HepG2 (cell line): ENCODE measurements around the gene SESN3. TPM values are rescaled to one million over a fixed set of nuclear protein-coding genes. Genes with fewer than 3 reads are reported as not detected.

ENCODE experiments used
- ATAC-seq: fragments of 200-7000 bp; cut with Tn5 transposase; 3 replicates; pipeline ENCODE4 v1.9.1; 2020; ENCODE audit warnings: mild to moderate bottlenecking, moderate library complexity
- BruUV-seq: library from RNA; stranded (reverse); fragments of 400-500 nt; replicated peaks from 2 replicates; lab custom pipeline; 2021; lab: Mats Ljungman, UMichigan
- CTCF ChIA-PET: fragments of 300-600 bp; formaldehyde crosslinking; extraction: SDS; loops from one replicate; lab custom pipeline; 2021; ENCODE audit warnings: low total read pairs, inconsistent platforms, low intra/inter-chr PET ratio; lab: Yijun Ruan, JAX
- POLR2A ChIA-PET: fragments of 350-600 bp; sonication (Branson Sonifier 250); formaldehyde crosslinking; loops from one replicate; lab custom pipeline; 2020; ENCODE audit warnings: antibody characterized with exemption, inconsistent platforms; lab: Yijun Ruan, JAX
- DNase-seq: peaks from one replicate; pipeline ENCODE4 v3.0.0-alpha.2; 2015; ENCODE audit warnings: low spot score
- FAIRE-seq: peaks from 3 replicates; lab custom pipeline; 2011; peaks lifted over from hg19 to GRCh38; lab: Jason Lieb, UNC
- H2AFZ ChIP-seq: one replicate; pipeline ENCODE4 v1.6.1; 2011; ENCODE audit warnings: low read length, inconsistent platforms
- H3K27ac ChIP-seq: fragments of 300-600 bp; 3 replicates; pipeline ENCODE4 v1.8.0; 2011; ENCODE audit warnings: mixed run types, mild to moderate bottlenecking, mixed read lengths, low read length, inconsistent platforms; ENCODE audit not compliant: insufficient read depth; ENCODE audit errors: extremely low read length
- H3K27me3 ChIP-seq, 2 experiments: fragments of 200-600 bp in 1 of 2; 2 replicates in 1 of 2; 3 replicates in 1 of 2; pipeline versions ENCODE4 v1.6.0 to v1.8.0; 2011; ENCODE audit warnings: low read length in 2 of 2, mild to moderate bottlenecking in 2 of 2, moderate library complexity in 2 of 2, inconsistent platforms in 1 of 2; ENCODE audit not compliant: insufficient read depth in 2 of 2, control insufficient read depth in 1 of 2
- H3K36me3 ChIP-seq, 2 experiments: fragments of 200-600 bp in 1 of 2; replicated peaks in 1 of 2; 2 replicates in 1 of 2; 3 replicates in 1 of 2; pipeline versions ENCODE4 v1.5.1 to v1.8.0; 2011; ENCODE audit warnings: low read length in 2 of 2, inconsistent platforms in 1 of 2; ENCODE audit not compliant: insufficient read depth in 2 of 2, control insufficient read depth in 1 of 2
- H3K4me1 ChIP-seq: 2 replicates; pipeline ENCODE4 v1.5.1; 2012; ENCODE audit warnings: low read length, inconsistent platforms; ENCODE audit not compliant: insufficient read depth
- H3K4me2 ChIP-seq: 2 replicates; pipeline ENCODE4 v1.6.0; 2011; ENCODE audit warnings: low read depth, low read length, inconsistent platforms
- H3K4me3 ChIP-seq, 3 experiments: fragments of 200-600 bp in 1 of 3; sonication (generic), shearing (Covaris generic) in 1 of 3; replicated peaks in 1 of 3; 2 replicates each; pipeline ENCODE4 v1.5.1; 2011 to 2016; ENCODE audit warnings: low read length in 3 of 3, inconsistent platforms in 2 of 3, low read depth in 2 of 3, mild to moderate bottlenecking in 2 of 3, control low read depth in 1 of 3, mixed read lengths in 1 of 3; ENCODE audit not compliant: insufficient read depth in 1 of 3
- H3K79me2 ChIP-seq: one replicate; pipeline ENCODE4 v1.6.1; 2011; ENCODE audit warnings: low read length, inconsistent platforms; ENCODE audit not compliant: insufficient read depth
- H3K9ac ChIP-seq: 2 replicates; pipeline ENCODE4 v1.6.0; 2011; ENCODE audit warnings: mild to moderate bottlenecking, low read depth, low read length, inconsistent platforms; ENCODE audit not compliant: insufficient read depth
- H3K9me3 ChIP-seq: 2 replicates; pipeline ENCODE4 v1.5.1; 2012; ENCODE audit warnings: mild to moderate bottlenecking, low read length
- H4K20me1 ChIP-seq: 2 replicates; pipeline ENCODE4 v1.6.0; 2011; ENCODE audit warnings: inconsistent platforms, mild to moderate bottlenecking, low read length, moderate library complexity; ENCODE audit not compliant: insufficient read depth
- ETV5 ChIP-seq: IDR thresholded peaks from 2 replicates; pipeline ENCODE4 v1.6.1; 2018; ENCODE audit warnings: missing biosample characterization, missing genetic modification reagents, inconsistent platforms, borderline replicate concordance
- FOXK2 ChIP-seq: fragments of 450-650 bp; IDR thresholded peaks from 2 replicates; pipeline ENCODE4 v1.6.1; 2016
- HOXA3 ChIP-seq: sonication (generic); formaldehyde crosslinking; IDR thresholded peaks from 2 replicates; pipeline ENCODE4 v1.5.0; 2020; ENCODE audit warnings: missing genetic modification reagents
- MAFF ChIP-seq: IDR thresholded peaks from 2 replicates; pipeline ENCODE4 v1.6.1; 2011; ENCODE audit warnings: low read depth, low read length, improper control_type of control experiment
- RBM22 ChIP-seq: fragments of 200-400 bp; formaldehyde crosslinking; optimal IDR thresholded peaks from 2 replicates; pipeline ENCODE3; 2017; ENCODE audit warnings: mild to moderate bottlenecking, low read length, moderate library complexity
- ZNF337 ChIP-seq: sonication (generic); formaldehyde crosslinking; IDR thresholded peaks from 2 replicates; pipeline ENCODE4 v1.5.1; 2020; ENCODE audit warnings: missing genetic modification reagents, low read depth, mild to moderate bottlenecking, borderline replicate concordance
- ZNF33B ChIP-seq: sonication (generic); formaldehyde crosslinking; IDR thresholded peaks from 2 replicates; pipeline ENCODE4 v1.5.1; 2020; ENCODE audit warnings: mild to moderate bottlenecking, missing genetic modification reagents
- ZNF660 ChIP-seq: sonication (generic); formaldehyde crosslinking; IDR thresholded peaks from 2 replicates; pipeline ENCODE4 v1.5.1; 2020; ENCODE audit warnings: mild to moderate bottlenecking, low read depth, missing genetic modification reagents, borderline replicate concordance
- WGBS: methylation state at CpG from one replicate; pipeline ENCODE4 v1.1.6; 2017; ENCODE audit warnings: low lambda C conversion rate; 5-methylcytosine and 5-hydroxymethylcytosine counted together
- in situ Hi-C: cut with HindIII; loops from 2 replicates; pipeline ENCODE4 v1.10.0; 2017; ENCODE audit warnings: low pct_unique_long_range_greater_than_20kb; ENCODE audit not compliant: extremely low pct_ligation_motif_present
- intact Hi-C: fragments of 100-400 bp; cut with micrococcal nuclease; formaldehyde crosslinking; loops from one replicate; pipeline ENCODE4 v1.10.0; 2022; ENCODE audit not compliant: unreplicated experiment
- polyA plus RNA-seq, 8 experiments: library from polyadenylated mRNA; depleted of rRNA in 3 of 8; stranded (reverse) in 7 of 8; unstranded in 1 of 8; fragments of >200 nt; fragmentation: Illumina TruSeq in 4 of 8; extraction: Trizol in 4 of 8; gene quantifications; 2 replicates each; pipeline versions ENCODE4 v1.2.1 to v1.2.3, GENCODE V29; 2011 to 2016; ENCODE audit warnings: low read depth in 4 of 8, missing spikeins in 1 of 8, mixed read lengths in 1 of 8; ENCODE audit not compliant: insufficient read depth in 1 of 8
- total RNA-seq, 5 experiments: library from RNA; depleted of rRNA; stranded (reverse); fragments of >200 nt; fragmentation: Illumina TruSeq; extraction: Trizol; gene quantifications; 2 replicates each; pipeline ENCODE4 v1.2.3, GENCODE V29; 2016; ENCODE audit warnings: low read depth in 1 of 5

SESN3 gene
- total and polyA plus RNA-seq, 2 of the 13 experiments (the other 11 are each of a cell fraction or from before 2014, with no cell fraction given) = 0.53 to 0.86 TPM

GRCh38 chr11:95245038-95245437 is 14.0 kb upstream of the SESN3 start (continued):
- TF ChIP-seq ZNF660 (CRISPR knock-in tag) = no peak
- no peak for TF ChIP-seq ZNF337
- no peak for TF ChIP-seq ETV5
- no peak for TF ChIP-seq FOXK2

GRCh38 chr11:95243673-95244072 is 12.7 kb upstream of the SESN3 start:
- intact Hi-C loops (no loop called here), in situ Hi-C loops (loop anchor here (25.0 kb wide), 1 partner anchor 156 kb away; the partner anchor contains the start of gene ENDOD1)
- no peaks in the 10 kb centered on the region for H4K20me1 ChIP-seq
- ChIA-PET POLR2A (no interaction called here), CTCF (no interaction called here)
- ATAC-seq (no peak), DNase-seq (no peak), FAIRE-seq (no peak)
- BruUV-seq = no TSS peak
- H3K27me3 ChIP-seq = no peaks in the 10 kb centered on the region
- WGBS = 0% methylated on average over 2 of the region's 2 CpGs
- H3K9ac ChIP-seq = no peak overlapping the region
- H3K79me2 ChIP-seq = no peaks in the 10 kb centered on the region
- no peak overlapping the region for H2AFZ ChIP-seq
- no peak overlapping the region for H3K27ac ChIP-seq
- no peaks in the 10 kb centered on the region for H3K9me3 ChIP-seq
- H3K4me1 ChIP-seq = no peaks in the 10 kb centered on the region
- no peaks in the 10 kb centered on the region for H3K36me3 ChIP-seq
- TF ChIP-seq RBM22 = no peak
- no peak for TF ChIP-seq MAFF
- H3K4me3 ChIP-seq = no peak overlapping the region
- H3K4me2 ChIP-seq = no peak overlapping the region

- H3K27me3 ChIP-seq = no peaks in the 10 kb centered on the region
- no peaks in the 10 kb centered on the region for H3K9me3 ChIP-seq
- H3K4me2 ChIP-seq = no peak overlapping the region
- ChIA-PET CTCF (no interaction called here), POLR2A (no interaction called here)
- H3K36me3 ChIP-seq = no peaks in the 10 kb centered on the region
- no peaks in the 10 kb centered on the region for H4K20me1 ChIP-seq
- no peak overlapping the region for H2AFZ ChIP-seq
- intact Hi-C loops (no loop called here), in situ Hi-C loops (loop anchor here (25.0 kb wide), 1 partner anchor 156 kb away; the partner anchor contains the start of gene ENDOD1)
- H3K79me2 ChIP-seq = no peaks in the 10 kb centered on the region
- FAIRE-seq (no peak), ATAC-seq (no peak), DNase-seq (no peak)
- BruUV-seq = no TSS peak
- no peaks in the 10 kb centered on the region for H3K4me1 ChIP-seq
- no peak overlapping the region for H3K27ac ChIP-seq
- TF ChIP-seq HOXA3 (CRISPR knock-in tag) (no peak), ZNF33B (no peak)
- H3K9ac ChIP-seq = no peak overlapping the region
- 18% methylated on average over 6 of the region's 6 CpGs for WGBS
- no peak overlapping the region for H3K4me3 ChIP-seq
Measured at GRCh38 chr11:95242845-95243605, 12.0 kb upstream of the SESN3 start.
